K562 (cell line): ENCODE measurements around the gene KRT14. TPM values are rescaled to one million over a fixed set of nuclear protein-coding genes. Genes with fewer than 3 reads are reported as not detected.

Source experiments
- HMGXB4 ChIP-seq: sonication (generic); formaldehyde crosslinking; IDR thresholded peaks from 2 replicates; pipeline ENCODE4 v1.8.1; 2023; ENCODE audit warnings: mild to moderate bottlenecking, missing genetic modification reagents
- PKNOX1 ChIP-seq: fragments of 450-650 bp; IDR thresholded peaks from 2 replicates; pipeline ENCODE4 v1.6.1; 2016
- SMAD3 ChIP-seq: fragments of 450-650 bp; formaldehyde crosslinking; conservative IDR thresholded peaks from 2 replicates; pipeline ENCODE4 v1.4.0; 2020; ENCODE audit warnings: mild to moderate bottlenecking
- SMARCA5 ChIP-seq: fragments of 450-650 bp; IDR thresholded peaks from 2 replicates; pipeline ENCODE4 v1.6.1; 2016
- SREBF2 ChIP-seq: sonication (generic); formaldehyde crosslinking; IDR thresholded peaks from 2 replicates; pipeline ENCODE4 v1.4.0; 2020; ENCODE audit warnings: mild to moderate bottlenecking, missing genetic modification reagents
- ZFP36 ChIP-seq: fragments of 150-350 bp; IDR thresholded peaks from 2 replicates; pipeline ENCODE4 v1.6.1; 2018; ENCODE audit warnings: low read length, low read depth; ENCODE audit not compliant: partially characterized antibody
- polyA plus RNA-seq, 8 experiments: library from polyadenylated mRNA; depleted of rRNA in 4 of 8; stranded (reverse) in 5 of 8; unstranded in 3 of 8; fragments of >200 nt; fragmentation: Nextera tagmentation in 2 of 8; fragmentation: Illumina TruSeq in 1 of 8; extraction: Ambion mirVana in 2 of 8; extraction: Trizol in 1 of 8; gene quantifications; 2 replicates each; pipeline versions ENCODE4 v1.2.1 to v1.2.3, GENCODE V29; 2011 to 2014; ENCODE audit warnings: inconsistent platforms in 1 of 8, missing spikeins in 1 of 8
- total RNA-seq, 7 experiments: library from RNA; depleted of rRNA in 6 of 7; stranded (reverse); fragments of >200 nt in 6 of 7; fragmentation: Illumina TruSeq in 2 of 7; extraction: Trizol in 2 of 7; gene quantifications; 2 replicates each; pipeline versions ENCODE4 v1.2.1 to v1.2.3, GENCODE V29; 2011 to 2021; ENCODE audit warnings: low replicate concordance in 1 of 7
- TF ChIP-seq, protein P1 (sequence below): fragments of 250-450 bp; sonication (Bioruptor Pico); IDR thresholded peaks from 2 replicates; pipeline ENCODE4 v1.5.1; 2021; ENCODE audit warnings: mild to moderate bottlenecking

KRT14 gene
- total and polyA plus RNA-seq, 9 of the 15 experiments (the other 6 are each of a cell fraction or from before 2014, with no cell fraction given), result 0.22 TPM; not detected in 8

DNA sequence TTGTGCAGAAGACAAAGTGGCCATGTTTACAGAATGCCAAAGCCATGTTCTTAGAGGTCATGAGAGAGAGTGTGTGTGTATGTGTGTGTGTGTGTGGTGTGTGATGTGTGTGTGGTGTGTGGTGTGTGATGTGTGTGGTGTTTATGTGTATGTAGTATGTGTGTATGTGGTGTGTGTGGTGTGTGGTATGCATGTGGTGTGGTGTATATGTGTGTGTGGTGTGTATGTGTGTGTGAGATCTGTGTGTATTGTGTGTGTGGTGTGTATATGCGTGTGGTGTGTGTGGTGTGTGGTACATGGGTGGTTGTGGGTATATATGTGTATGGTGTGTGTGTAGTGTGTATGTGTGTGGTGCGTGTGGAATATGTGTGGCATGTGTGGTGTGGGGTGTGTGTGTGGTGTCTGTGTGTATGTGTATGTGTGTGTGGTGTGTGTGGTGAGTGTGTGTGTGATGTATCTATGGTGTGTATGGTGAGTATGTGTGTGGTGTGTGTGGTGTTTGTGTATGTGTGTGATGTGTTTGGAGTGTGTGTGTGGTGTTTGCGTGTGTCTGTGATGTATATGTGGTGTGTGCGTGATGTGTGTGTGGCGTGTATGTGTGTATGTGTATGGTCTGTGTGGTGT is 45.9 kb upstream of the KRT14 start (continued):
- TF ChIP-seq, protein P1, sequence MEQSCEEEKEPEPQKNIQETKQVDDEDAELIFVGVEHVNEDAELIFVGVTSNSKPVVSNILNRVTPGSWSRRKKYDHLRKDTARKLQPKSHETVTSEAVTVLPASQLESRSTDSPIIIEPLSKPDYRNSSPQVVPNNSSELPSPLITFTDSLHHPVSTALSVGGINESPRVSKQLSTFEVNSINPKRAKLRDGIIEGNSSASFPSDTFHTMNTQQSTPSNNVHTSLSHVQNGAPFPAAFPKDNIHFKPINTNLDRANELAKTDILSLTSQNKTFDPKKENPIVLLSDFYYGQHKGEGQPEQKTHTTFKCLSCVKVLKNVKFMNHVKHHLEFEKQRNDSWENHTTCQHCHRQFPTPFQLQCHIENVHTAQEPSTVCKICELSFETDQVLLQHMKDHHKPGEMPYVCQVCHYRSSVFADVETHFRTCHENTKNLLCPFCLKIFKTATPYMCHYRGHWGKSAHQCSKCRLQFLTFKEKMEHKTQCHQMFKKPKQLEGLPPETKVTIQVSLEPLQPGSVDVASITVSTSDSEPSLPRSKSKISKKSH (CRISPR knock-in tag), result no peak
- no peak for TF ChIP-seq PKNOX1
- TF ChIP-seq HMGXB4 (CRISPR knock-in tag), result no peak
- TF ChIP-seq SMAD3 (CRISPR knock-in tag), result no peak
- TF ChIP-seq SMARCA5, result 0 out of 2 replicates have a peak, but pooled peaks have one; percentile 37
- no peak for TF ChIP-seq SREBF2
- no peak for TF ChIP-seq ZFP36
